HG02884 (cell line): ENCODE data around the gene HOXA5.

ENCODE experiments used
- ATAC-seq: cut with Tn5 transposase; IDR thresholded peaks from one replicate; pipeline ENCODE4 v1.9.1; 2021; ENCODE audit warnings: mild to moderate bottlenecking, moderate library complexity; ENCODE audit not compliant: unreplicated experiment

Gene HOXA5

DNA sequence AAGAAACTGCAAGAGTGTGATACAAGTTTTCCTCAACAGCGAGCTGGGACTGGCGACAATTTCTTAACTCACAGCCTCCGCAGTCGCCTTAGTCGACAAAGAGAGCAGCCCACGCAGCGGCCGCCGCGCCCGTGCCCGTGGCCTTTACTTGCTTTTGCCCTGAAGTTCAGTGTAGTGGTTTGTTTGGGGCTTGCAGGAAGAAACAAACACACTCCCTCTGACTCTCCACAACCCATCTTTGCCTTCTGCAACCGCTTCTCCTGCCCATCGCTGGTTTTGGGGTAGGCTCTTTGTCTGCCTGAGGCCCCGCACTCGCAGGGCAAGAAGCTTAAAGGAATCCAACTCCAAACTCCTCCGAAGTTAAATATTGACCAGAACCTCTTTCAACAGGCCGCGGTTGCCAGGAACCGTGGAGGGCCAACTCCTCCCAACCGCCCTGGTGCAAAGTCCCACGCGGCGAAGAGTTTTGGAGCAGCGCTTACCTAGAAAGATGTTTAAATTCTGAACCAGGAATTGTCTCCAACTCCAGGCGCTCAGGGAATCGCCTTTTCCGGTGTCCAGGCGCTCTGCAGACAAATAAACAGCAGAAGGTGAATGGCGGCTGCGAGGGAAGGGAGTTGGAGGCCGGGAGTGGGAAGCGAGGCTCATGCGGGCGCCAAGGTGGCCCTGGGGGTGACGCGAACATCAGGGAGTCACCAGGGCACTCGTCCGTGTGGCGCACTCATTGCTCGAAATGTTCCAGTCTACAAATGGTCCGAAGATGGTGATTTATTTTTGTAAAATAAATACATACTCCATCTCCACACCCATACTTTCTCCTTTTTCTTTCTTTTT is 21.2 kb downstream of the HOXA5 start:
- ATAC-seq: no peak

DNA sequence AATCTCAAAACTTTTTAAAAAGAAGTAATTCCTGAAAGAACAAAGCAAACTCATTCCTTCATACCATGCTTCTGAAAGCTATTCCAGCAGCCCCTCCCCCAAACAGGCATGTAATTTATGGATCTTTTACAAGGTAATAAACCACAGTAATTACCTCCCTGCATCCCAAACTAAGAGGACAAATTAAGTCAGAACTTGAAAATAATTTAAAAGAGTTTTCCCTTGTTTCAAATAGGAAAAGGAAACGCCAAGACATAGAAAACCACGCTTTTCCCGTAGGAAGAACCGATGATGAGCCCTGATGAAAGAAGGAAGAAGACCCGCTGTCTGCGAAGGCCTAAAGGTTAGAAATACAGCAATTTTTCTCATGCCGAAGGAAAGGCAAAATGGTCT is 21.8 kb downstream of the HOXA5 start:
- ATAC-seq: no peak

DNA sequence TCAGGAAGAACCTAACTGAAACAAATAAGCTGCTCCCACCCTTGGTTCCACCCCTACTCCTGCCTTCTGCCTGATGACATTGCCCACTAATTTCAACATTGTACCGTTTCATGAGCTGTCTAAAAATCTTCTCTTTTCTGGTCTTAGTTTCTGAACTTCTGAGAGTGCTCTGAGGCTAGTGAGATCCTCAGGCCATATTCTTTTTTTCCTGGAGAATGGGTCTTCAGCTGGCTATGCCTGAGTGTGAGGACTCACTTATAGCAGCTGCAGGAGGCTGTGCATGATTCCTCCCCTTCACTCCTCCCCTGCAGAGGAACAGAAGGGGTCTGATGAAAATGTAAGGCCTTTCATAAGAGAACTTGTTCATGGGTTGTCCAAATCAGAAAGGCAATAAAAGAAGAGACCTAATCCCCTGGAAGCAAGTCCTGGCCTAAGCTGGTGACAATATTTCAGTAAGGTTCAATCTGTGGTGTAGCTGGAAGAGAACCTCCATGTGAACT is 24.0 kb downstream of the HOXA5 start:
- ATAC-seq: no peak

DNA sequence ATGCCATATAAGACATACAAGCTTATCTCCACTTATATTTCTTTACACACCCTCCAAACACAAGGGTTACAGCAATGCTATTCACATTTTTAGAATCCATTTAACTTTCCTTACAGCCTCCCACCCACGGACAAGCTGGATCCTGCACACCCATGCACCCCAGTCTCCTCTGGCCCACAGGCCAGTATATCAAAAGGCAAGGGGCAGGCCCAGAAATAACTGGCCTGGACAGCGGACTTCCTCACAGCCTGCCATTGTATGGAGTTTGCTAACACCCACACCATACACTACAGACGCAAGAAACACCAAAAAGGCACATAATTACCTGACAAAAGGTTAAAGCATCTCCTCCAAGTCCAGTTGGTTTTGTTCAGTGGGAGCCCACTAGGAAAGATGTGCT is 24.9 kb downstream of the HOXA5 start:
- no peak for ATAC-seq

DNA sequence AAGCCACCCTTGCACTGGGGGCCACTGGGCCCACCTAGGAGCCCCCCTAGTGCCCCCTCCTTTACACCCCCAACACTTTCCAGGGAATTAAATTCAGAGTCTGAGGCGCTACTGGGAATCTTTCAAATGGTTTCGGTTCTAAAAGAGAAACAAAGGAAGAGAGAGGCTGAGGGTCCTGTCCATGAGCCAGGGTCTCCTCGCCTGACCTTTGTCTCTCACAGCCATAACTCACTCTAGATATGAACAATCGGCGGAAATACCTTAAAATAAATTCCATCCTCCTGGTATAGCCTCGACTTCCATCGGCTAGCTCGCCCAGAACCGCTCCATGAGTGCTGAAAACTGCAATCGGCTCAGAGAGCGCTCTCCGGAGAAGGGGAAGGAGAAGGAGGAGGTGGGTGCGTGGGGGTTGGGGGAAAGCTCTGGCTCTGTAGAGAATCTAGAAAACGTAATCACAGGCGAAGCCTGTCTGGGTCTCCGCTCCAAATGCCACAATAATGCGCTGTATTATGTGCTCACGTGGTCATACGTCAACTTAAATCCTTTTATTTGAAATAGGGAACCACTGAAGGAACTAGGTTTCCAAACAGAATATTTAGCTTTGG is 25.5 kb downstream of the HOXA5 start:
- no peak for ATAC-seq

DNA sequence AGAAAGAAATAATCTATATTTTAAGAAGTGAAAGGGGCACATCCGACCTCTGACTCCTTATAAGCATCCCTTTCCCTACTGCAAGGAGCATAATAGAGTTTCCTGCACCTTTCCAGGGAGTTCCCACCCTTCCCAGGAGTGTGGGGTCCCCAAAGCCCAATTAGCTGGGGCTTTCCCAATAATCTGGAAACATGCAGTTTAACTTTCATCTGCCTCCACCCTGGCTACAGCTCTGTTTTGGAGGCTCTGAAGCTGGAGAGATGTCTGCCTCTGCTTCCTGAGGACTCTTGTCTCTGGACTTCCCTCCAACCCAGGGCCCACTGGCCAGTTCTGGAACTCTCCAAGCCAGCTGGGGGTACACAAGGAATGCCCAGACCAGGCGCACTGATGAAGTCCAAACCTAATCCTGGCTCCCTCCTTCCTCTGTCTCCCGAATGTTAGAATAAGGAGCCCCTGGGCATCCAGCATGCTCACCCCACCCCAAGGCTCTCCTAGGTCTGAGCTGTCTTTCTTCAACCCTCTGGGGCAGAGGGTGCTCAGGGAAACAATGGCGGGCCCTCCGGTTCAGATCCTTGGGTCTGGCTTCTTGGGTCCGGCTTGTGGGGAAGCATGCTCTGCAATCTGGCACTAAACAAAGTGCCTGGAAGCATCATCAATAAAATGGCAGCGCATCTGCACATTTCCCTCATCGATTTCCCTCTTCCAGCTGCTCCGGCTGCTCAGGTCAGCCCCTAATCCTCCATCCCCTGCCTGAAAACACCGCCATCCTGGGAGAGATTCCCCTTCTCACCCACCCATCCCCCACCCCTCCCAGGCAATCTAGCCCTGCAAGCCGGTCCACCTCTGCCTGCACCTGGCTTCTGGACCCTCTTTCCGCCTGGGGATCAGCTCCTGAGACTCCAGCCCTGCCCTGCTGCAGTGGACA is 26.3 kb downstream of the HOXA5 start:
- no peak for ATAC-seq

DNA sequence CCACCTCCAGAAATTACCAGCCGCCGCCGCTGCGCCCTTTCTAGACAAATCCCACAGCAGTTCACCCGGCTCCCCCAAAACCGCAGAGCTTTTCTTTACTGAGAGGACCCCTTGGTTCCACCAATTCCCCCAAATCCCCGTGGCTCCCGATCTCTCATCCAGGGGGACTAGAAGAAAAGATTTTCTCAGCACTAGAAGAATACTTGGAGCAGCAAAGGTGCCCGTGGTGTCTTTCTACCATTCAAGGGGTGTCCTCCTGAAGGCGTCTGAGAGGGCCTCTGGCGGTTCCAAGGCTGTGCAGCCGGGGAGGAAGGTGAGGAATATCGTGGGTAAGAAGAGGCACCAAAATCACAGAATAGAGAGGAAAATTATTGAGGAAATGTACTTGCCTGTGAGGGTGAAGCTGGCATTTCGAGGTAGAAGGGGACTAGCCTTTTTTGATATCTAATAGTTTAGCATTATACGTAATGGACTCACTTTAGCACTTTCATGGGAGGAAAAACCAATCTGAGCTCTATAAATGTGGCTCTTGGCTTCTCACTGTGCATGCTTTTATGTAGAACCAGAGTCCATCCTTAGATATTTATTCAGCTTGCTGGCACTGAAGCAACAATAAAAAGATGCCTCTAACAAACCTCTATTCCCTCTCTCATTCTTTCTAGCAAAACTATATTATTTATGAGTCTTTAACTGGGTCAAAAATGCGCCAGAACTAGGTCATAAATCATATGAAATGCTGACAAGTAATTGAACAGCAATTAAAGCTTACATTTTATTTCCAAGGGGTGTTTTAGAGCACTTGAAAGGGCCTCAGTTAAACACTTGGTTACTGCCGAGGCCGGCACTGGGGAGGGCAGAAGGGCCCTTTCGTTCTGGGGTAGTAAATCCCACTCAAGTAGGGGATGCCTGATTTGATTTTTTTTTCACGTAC is 27.2 kb downstream of the HOXA5 start:
- no peak for ATAC-seq

DNA sequence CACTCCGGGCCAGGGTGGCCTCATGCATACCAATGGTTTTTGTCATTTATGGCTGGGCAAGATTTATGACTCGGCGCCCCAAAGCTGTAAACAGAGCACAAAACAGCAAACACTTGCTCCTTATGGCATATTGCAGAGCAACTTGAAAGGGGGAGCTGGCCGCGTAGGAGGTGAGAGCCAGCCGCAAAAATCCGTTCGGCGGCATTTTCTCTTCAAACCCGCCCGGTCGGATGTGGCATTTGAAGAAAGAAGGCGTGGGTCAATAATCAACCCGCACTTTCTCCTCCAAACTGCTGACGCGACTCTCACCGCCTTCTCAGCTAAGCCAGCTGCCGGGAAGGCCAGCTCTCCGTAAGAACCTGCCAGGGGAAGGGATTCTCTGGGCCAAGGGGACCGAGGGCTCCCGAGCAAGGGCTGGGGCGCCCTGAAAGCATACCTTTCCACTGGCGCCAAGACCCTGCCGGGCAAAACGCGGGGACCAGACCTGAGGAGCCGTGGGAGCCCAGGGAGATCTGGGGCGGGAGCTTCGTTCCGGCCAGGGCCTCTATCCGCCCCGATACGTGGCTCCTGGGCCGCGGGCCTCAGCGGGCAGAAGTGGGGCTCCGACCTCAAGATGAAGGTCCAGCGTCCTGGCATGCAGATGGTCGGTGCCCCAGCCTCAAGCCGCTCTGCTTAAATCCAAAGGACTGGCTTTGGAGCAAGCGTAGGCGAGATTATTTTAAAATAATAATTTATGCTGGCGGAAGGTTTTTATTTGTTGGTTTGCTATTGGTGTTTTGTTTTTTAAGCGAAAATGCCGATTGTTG is 28.1 kb downstream of the HOXA5 start:
- no peak for ATAC-seq

DNA sequence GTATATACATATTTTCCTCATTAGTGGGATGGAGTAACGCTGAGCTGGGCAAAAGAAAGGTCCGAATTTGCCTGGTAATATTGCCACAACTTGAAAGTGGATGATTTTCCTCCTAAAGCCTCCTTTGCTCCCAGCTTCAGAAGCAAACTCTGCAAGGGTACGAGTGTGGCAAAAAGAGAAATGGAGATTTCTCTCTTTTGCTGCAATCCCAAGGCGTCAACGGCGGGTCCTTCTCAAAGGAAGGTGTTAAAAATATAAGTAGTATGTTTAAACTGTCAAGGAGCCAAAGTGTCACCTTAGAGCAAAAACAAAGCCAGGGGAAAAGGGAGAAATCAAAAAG is 28.6 kb downstream of the HOXA5 start:
- ATAC-seq: no peak

DNA sequence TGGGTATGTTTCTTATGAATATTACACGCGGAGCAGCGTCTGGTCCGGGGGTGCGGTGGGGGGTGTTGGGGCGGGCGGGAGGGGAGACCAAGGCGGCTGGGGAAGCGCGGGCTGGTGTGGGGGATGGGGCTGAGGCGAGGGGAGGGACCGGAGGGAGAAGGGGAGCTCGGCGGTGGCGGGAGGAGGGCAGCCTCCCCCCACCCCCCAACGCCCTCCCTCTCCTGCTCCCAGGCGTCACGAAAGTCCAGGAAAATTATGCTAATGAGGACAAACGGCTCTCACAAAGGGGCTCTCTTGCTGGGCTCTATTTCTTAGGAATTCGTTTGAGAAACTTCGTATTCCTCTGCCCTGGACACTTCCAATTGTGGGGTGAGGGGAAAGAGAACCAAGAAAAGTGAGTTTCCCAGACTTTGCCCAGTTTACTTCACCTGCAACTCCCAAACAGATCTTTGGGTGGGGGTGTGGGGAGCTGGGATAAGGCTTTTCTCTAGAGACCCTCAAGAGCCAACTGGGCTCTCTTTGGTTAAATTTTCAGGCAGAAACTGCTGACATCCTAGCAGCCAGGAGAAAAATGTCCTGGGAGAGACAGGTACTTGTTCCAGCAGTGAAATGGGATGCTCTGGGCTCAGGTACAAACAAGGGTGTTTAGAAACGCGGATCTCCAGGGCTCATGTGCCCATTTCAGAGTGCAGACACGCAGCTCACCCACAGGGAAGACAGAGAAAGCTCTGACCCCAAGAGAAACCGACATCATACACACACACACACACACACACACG is 29.3 kb downstream of the HOXA5 start:
- ATAC-seq: no peak

DNA sequence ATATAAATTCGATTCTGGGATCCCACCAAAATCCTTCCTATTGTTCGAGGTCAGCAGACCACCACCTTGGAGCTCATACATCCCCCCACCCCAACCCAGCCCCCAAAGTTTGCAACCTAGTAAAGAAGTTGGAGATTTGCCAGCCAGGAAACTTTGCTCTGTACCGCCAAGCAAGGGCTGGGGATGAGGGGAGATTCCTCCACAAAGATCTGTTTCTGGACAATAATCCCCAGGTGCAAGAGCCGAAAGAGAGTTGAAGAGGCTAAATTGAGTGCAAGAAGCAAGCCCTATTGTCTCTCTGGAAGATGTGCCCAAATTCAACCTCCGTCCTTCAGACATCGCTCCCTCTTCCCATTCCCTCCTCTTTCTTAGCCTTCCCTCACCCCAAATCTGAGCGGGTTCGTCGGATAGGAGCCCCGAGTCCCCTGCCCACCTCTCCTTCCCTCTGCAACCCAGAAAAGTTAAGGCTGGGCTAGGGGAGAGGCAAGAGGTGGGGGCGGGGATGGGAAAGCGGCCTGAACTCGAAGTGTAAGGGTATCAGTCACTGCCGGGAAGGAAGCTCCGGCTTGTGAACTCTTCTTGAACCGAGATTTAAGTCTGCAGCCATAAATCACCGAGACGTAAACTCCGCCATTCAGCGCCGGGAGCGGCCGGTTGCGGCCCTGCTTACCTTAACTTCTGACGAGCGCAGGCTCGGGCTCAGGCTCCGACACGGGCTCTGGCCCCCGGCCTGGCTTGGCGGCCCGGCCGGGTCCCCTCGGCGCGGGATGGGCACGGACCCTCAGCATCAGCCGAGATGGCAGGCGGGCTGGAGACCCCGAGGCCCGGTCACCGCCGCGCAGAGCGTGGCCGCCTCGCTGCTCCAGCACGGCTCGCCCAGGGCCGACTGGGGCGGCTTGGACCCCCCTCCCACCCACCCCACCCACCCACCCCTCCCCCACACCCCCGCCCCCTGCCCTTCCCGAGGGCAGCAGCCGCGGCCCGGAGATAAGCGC is 30.2 kb downstream of the HOXA5 start:
- ATAC-seq: no peak

DNA sequence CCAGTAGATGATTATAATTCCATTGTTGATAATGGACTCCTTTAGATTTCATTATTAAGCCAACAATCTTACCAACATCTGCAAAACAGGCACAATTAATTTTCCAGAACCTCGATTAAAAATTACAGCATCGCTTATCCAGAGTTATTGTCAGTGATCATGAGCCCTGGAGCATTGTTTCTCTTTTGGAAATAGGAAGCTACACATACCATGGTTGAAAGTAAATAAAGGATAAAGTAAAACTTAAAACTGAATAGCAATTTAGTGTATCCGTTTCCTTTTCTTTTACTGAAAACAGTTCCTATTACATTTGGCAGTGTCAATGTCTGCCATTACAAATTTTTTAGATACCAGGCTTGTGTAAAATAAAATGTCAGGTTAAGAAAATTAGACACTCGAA is 31.1 kb downstream of the HOXA5 start:
- no peak for ATAC-seq

DNA sequence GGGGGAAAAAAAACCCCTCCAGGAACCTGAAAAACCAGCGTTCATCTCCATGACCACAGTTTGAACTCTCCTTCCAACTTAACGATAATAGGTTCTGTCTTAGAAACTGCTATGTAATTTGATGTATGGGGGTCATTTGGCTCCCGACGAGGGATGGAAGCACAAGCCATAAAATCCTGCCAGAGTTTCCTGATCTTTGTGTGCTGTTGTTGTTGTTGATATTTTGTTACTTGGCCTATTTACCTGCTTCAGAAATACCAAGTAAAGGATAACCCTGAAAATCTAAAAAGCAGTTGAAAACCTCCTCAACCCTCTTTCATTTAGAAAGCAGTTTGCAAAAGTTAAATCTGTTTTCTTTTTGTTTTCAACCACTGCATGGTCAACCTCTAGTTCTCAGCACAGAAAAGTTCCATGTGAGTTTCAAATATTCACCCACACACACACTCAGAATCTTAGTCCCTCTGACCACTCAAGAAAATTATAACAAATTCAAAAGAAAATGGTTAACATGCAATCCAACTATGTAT is 31.7 kb downstream of the HOXA5 start:
- no peak for ATAC-seq

DNA sequence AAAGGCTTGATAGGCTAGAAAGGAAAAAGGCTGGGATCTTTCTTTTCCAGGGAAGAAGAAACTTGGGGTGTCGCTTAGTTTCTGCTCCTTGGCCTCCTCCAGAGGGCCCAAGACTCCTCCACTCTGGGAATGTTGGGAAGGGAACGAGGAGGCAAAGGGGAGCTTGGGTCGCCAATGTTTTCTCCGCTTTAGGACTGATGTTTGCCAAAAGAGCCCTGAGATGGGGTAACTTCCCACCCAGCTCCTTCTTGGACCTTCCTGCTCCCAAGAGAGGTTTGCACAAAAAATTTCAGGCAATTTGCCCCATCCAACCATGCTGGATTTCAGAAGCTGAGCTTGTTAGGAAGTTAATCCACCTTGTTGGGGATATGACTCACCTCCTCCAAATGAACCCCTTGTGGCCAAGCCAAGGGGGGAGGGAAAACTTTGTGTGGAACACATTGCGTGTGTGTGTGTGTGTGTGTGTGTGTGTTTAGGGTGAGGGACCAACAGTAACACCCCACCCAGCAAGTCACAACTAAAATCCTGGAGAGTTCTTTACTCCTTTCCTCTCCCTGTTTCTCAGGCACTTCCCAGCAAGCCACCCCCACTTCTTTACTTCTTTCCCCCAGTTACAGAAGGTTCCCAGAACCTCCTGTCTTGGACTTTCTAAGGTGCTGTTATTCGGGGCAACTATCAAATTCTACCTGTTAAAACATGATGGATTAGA is 32.3 kb downstream of the HOXA5 start:
- ATAC-seq: no peak

DNA sequence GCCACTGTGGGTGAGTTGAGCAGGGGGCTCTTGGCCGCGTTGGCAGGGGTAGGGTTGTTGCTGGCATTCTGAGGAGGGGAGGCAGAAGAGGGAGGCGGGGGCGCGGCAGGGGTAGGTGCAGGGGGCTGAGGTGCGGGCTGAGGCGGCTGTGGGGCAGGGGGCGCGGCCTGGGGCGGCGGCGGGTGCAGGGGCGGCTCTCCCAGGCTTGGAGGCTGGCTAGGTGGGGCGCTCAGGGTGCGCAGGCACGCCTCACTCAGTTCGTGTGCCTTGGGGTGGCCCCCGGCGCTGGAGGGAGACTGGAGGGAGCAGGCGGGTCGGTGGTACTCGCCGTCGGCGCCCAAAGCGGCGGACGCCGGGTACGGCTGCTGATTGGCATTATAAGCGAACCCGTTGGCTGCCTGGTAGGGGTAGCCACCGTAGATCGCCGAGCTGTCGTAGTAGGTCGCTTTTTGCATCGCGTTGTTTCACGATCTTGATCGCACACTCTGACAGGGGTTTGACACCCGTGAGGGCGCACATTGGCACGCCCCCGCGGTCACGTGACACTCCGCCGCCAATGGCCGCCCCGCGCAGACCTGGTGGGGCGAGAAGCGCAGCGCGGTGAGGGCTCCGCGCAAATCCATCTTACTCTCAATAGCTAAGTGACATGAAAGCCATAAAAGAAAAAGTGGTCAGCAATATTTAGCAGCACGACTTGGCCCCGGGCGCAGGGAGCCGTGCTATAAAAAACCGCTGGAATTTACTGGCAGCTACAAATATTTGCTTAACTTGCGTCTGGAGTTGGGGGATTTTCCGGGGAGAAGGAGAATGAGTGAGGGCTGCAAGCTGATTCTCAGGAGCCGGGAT is 33.1 kb downstream of the HOXA5 start:
- no peak for ATAC-seq
